HG03469 (cell line): ENCODE measurements around the gene POC1A.
"Not testable (repeated sequence)": the region's sequence is repeated elsewhere in the genome, so short reads cannot be mapped to it uniquely, and the experiment has no call there.

Experiments used
- ATAC-seq: cut with Tn5 transposase; IDR thresholded peaks from one replicate; pipeline ENCODE4 v1.9.1; 2021; ENCODE audit warnings: mild to moderate bottlenecking, moderate library complexity, moderate number of reproducible peaks; ENCODE audit not compliant: unreplicated experiment

POC1A gene

DNA sequence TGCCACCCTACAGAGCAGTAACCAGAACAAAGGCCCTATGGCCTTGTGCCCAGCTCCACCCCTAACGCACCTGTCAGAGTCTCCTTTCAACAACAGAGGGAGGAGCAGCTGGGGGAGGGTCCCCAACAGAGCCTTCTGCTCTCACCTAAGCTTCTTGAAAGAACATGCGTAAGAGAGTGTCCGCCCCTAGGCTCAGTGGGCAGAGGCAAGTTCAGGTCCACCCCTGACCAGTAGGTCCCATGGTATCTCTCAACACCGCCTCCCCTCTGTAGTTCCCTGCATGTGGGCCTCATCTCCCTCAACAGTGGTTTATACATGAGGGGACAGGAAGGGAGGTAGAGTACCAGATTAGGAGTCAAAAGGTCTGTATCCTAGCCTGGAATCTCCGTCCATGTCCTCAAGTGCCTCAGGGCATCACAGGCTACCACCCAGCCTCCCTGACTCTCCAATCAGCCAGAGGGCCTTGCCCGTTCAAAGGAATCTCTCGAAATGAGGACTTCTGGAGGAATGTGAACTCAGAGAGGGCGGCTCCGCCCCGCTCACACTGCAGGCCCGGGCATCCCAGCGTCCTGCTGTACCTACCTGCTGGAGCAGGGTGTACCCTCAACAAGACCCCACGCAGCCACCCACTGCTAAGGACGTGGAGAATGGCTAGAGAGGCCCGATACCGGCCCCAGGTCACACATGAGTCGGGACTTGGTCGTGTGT is 680 bp downstream of the POC1A start:
- ATAC-seq = no peak

DNA sequence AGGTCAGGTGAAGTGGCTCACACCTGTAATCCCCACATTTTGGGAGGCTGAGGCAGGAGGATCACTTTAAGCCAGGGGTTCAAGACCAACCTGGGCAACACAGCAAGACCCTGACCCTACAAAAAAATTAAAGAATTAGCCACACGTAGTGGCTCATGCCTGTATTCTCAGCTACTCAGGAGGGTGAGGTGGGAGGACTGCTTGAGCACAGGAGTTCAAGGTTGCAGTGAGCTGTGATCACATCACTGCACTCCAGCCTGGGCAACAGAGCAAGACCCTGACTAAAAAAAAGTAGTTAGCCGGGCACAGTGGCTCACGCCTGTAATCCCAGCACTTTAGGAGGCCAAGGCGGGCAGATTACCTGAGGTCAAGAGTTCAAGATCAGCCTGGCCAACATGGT is 2.2 kb downstream of the POC1A start:
- ATAC-seq = not testable (repeated sequence)

DNA sequence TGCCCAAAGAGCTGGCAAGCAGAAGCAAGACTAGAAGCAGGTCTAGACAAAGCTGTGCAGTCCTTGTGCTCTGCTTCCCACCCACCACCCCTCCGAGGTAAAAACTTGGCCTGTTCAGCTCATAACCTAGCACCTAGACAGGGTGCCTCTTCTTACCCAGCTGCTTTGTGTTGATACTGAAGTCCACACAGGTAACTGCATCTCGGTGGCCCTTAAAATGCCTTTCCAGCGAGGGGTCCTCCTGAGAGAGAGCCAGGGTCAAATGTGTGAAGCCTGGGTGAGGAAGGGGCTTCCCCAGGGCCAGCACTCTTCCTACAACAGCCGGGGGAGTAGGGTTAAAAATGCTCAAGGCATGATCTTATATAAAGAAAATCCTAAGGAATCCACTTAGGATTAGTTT is 3.4 kb downstream of the POC1A start:
- no peak for ATAC-seq

DNA sequence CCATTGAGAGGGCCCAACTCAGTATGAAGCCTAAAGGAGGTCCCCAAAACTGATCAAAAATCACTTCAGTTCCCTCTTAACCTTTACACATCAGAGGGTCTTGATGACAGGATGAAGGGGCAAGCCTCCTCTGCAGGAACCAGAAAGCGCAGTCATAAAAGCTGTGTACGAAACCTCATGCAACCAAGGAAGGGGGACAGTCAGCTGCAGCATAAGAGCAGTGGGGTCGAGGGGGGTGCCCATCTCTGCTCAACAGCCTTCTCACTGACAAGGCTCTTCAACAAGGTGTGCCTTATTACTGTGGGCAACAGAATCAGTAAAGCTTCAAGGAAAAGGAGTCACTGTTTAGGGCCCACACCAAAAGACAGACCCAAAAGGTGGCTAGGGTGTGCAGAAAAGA is 3.9 kb downstream of the POC1A start:
- no peak for ATAC-seq

DNA sequence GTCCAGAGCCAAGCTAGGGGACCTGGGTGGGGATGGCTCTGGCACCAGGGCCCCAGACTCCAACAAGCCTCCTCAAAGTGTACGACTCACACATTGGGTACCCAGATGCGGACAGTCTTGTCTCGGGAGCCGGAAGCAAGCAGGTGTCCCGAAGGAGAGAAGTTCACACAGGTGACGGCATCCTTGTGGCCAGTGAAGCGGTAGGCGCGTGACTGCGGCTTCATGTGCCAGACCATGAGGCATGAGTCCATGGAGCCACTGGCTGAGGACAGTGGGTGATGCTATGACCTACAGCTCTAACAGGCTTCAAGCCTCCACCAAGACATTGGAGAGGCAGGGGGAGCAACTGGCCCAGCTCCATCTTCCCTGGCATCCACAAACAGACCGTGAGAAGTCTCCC is 4.5 kb downstream of the POC1A start:
- no peak for ATAC-seq

DNA sequence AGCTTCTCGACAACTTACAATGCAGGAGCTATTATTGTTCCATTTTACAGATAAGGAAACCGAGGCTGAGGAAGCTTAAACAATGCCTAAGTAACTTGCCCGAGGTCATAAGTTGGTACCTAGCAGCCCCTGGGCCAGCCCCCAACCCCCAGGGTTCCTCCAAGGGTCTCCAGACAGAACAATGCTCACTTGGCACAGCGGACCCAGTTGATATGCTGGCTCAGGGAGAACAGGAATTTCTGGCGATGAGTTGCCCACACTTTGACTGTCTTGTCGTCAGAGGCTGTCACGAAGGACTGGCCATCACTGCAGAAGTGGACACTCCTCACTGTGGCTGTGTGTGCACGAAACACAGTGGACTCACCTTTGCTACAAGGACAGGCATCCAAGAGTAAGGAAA is 5.2 kb downstream of the POC1A start:
- no peak for ATAC-seq

DNA sequence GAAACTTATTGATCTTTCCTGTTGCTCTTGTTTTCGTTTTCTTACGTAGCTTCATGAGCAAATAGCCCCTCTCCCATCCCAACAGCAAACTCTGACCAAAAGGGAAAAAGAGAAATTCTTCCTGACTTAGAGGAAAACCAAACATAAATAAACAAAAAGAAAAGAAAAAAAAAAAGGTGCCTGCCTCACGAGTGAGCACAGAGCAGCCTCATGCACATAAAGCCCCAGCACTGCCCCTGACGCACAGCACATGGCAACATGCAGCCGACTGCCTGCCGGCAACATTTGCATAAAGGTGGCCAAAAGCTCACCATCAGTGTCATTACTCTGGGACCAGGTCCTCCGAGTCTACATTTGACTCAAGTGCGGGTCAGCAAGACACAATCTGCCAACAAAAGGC is 6.4 kb downstream of the POC1A start:
- ATAC-seq = no peak

DNA sequence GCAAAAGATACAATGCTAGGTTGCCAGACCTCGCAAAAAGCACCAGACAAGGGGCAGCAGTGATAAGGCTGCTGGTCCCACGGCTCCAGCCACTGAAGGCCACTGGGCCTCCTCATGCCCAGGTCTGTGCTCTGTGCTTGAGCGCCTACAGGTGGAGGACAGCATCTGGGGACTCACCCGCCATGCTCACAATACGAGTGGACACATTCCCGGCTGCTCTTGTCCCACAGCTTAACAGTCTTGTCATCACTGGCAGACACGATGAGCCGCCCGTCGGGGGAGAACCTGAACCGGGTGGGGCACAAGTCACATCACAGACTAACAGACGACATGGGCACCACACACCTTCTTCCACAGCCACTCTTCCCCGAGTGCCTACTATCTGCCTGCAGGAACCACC is 7.4 kb downstream of the POC1A start:
- no peak for ATAC-seq

DNA sequence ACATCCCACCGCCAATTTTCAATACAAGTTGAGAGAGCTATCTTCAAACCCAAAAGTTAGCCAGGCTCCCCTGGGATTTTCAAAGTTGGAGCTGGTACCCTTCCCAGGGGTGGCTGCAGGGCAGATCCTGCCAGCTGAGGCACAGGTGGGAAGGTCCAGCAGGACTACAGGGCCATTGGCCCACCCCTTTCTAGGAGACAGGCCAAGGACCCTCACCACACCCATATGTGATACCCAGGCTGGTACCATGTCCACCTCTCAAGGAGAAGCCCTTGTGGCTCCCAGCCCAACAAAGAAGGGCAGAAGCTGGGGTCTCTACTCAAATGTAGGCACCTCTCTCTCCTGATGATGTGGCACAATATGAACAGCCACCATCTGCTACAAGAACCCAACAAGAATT is 8.0 kb downstream of the POC1A start:
- no peak for ATAC-seq

DNA sequence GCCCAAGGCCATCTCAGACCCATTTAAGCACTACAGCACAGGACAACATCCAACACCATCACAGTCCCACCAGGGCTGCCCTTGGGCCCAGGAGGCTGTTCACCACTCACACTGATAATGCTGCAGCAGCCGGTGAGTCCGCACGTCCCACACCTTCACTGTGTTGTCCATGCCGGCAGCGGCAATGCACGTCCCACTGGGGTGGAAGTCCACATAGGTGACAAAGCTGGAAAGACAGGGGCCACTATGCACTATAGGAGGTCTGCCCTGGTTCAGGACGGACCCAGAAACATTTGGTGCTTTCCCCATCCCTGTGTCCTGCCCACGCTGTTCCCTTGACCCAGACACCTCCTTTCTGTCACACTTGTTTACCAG is 8.5 kb downstream of the POC1A start:
- no peak for ATAC-seq

DNA sequence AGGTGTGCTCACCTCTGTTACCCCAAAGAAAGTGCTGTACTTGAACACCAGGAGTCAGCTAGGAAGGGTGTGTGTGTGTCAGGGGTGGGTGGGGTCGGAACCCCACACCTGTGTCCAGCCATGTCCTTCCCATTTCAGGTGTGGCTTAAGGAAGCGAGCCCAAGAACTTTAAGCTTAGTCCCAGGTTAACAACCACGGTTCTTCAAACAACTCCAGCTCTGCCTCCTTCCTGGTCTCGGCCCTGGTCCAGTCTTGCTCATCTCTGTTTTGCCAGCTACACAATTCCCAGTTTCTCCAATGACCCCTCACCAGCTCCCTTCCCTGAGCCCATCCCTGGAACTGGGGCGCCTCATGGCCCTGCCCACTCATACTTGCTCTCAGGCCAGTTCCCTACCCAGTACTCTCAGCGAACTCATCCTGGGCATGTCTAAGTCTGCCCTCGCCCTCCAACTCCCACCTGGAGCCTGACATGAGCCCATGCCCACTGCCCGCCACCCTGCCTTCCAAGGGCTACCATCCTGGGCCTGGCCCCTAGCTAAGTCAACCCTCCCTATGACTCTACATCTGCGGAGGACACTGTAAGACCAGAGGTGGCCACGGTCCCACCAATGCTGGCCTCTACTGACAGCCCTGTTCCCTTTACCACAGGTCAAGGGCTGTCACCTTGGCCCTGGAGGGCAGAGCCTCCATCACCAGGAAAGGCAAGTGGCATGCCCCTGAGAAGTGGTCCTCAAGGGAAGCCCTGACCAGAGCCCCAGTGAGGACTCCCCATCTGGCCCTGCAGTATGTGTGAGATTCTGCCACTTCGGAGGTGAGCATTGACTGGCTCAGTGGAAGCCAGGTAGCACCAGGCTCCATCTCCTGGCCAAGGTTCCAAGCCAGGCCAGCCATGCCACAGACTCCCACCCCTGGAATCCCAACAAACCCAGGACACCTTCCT is 9.2 kb downstream of the POC1A start:
- ATAC-seq = no peak

DNA sequence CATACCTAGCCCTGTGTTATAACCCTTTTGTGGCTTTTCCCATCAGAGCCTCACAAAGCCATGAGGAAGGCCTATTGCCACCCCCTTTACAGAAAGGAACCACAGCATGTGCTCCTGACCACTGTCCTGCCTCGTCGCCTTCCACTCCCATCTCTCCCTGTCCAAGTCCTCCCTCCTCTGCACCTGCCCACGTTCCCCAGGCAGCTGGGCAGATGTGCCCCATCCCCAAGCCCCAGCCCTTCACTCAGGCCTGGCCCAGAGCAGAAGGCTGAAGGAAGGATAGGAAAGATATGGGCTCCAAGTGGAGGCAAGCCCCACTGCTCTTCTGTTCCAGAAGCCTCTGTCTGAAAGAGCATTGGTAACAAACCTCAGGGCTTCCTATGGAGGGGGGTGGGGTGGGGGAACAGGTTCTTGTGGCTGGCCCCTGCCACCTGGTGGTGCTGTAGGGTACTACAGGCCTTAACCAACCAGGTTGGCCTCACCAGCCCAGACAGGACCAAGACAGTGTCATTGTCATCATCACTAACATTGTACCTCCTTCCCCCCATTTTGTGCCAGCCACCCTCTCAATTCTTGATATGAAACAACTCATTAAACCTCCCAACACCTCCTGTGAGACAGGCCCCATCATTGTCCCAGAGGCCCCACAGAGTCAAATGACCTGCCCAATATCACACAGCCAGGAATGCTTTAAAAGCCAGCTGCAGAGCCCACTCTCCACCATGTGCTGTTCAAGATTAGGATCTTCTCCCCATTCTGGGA is 10.0 kb downstream of the POC1A start:
- no peak for ATAC-seq

DNA sequence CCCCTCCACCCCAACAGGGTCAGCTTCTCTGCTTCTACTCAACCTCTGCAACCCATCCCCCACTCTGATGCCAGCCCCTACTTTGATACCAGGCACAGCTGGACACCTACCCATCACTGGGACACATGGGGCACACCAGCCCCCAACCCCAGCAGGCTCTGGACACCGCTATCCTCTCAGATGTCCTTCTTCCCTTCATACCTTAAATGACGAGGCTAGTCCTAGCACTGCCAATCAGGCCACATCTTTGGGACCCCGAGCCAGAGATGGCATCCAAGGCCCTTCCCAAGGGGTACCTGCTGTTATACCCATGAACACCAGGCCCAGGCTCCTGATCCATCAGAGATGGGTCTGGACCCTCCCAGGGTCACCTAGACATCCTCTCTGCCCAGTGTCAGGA is 10.6 kb downstream of the POC1A start:
- ATAC-seq = no peak

DNA sequence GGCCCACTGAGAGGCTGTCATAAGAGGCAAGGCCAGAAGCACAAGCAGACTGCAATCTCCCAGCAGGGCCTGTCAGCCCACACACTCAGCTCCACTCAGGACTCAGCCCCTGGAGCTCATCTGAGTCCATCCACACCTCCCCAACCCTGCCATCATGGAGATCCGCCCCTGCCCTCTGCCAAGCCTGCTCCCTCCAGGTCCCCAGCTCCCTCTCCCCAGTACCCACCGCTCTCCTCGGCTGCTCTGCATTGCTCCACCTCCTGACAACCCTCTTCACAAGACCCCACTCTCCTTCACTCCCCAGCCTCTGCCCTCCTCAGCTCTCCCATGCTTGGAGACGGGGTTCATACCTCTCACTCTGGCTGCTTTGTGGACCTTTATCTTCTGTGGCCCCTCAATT is 11.1 kb downstream of the POC1A start:
- no peak for ATAC-seq

DNA sequence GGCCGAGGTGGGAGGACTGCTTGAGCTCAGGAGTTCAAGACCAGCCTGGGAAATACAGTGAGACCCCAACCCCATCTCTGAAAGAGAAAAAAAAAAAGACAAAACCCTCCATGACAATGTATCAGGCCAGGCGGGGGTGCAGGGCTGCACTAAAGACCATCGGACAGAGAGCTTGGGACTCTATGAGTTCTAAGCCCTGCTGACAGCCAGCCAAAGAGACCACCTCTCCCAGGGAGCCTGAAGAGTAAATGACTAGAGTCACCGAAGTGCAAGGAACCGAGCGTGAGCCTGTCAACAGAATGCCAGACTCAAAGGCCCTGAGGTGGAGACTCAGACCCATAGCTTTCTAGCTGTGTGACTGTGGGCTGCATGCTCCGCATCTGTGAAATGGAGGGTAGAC is 12.5 kb downstream of the POC1A start:
- ATAC-seq = no peak

DNA sequence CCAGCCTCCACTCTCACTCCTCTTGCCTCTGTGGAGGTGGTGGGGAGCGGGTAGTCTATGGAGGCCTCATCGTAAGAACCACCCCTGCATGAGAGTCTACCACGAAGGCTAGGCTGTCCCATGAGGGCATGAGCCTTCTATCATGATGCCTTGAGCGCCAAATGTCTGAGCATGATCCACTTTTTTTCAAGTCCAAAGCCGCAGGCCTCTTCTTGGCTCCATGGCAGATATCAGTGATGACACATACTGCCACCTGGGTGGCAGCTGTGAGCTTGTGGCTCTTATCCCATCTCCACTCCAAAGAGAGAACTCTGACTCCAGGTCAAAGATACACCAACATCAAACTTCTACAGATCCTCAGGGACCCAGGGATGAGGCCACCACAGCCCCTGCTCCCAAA is 13.5 kb downstream of the POC1A start:
- ATAC-seq = no peak

DNA sequence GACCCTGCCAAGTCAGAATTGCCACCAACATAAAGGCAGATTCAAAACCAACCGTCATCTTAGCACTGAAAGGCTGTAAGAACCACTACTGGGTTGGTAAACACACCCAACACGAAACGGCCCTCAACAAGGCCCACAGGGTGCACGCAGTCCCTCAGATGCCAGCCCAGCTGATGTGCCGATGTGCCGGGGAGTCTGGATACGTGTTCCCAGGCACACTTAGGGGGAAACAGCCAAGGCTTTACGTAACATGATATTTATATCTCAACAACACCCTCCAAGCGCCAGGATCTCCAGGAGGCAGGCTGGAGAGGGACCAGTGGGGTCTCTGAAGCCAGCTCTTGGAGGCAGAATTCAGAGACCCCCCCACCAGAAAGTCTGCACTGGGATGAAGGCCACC is 14.2 kb downstream of the POC1A start:
- no peak for ATAC-seq

DNA sequence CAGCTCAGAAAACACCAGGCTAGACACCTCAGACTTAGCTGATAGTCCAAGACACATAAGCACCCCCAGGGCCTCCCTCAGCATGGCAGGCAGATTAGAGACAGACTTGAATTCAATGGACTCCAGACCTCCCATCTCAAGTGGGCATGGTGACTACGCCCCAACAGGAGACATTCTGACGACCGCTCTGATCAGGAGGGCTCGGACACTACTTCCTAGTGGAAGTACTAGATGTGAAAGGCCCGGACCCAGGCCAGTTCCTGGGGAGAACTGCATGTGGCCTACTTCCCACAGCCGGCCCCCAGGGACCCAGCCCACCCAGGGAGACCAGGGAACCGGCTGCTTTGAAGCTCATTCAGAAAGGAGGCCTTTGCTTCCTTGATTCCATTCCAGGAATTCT is 16.9 kb downstream of the POC1A start:
- no peak for ATAC-seq

DNA sequence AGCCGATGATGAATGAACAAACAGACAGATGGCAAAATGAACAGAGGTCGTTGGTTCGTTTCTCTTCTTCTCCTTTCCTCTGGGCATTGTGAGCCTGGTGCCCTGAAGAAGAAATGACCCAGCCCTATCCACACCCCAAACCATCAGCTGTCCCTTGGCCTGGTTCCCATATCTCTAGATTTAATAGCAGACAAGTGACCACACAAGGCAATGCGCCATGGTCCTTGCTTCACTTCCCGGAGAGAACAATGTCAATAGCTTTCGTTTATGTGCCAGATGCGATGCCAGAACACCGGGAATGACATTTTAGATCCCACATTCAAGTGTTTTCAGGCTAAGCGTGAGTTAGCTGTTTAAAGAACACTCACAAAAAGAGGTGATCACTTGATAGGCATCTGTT is 17.7 kb downstream of the POC1A start:
- ATAC-seq = no peak

DNA sequence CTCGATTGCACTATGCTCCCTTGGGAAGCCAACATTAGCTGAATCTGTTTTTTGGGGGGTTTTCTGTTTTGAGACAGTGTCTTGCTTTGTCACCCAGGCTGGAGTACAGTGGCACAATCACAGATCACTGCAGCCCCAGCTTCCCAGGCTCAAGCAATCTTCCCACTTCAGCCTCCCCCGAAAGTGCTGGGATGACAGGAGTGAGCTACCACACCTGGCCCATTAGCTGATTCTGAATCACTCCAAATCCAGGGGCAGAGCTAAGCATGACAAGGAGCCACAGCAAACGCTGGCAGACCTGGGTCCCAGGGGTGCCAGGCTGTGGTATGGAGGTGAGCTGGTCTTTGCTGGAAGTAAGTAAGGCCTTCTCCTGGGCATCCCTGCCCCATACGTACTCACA is 18.9 kb downstream of the POC1A start:
- no peak for ATAC-seq

DNA sequence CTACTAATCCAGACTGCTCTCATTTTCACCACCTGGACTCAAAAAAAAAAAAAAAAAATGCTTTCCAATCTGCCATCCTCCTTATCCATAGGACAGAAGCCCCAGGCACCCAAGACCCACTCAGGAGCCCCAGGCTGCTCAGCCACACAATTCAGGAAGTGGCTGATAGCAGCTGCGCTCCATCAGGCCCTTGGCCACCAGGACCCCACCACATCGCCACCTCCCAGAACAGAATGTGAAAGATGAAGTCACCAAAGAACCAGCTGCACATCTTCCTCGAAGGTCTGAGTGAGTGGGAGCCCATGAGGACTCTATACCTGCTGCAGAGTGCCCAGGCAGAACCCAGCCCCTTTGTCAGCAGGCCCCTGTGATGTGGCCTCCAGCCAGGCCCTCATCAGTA is 19.5 kb downstream of the POC1A start:
- no peak for ATAC-seq

DNA sequence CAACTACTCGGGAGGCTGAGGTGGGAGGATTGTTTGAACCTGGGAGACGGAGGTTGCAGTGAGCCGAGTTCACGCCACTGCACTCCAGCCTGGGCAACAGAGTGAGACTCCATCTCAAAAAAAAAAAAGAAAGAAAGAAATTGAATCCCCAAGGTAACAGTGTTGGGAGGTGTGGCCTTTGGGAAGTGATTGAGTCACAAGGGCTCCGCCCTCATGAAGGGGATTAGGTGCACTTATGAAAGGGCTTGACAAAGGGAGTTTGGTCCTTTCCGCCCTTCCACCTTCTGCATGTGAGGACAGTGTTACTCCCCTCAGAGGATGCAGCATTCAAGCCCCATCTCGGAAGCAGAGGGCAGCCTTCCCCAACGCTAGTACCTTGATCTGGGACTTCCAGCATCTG is 21.3 kb downstream of the POC1A start:
- ATAC-seq = no peak
